H1 (cell line): ENCODE data around the gene GALNTL6. TPM values are rescaled to one million over a fixed set of nuclear protein-coding genes. Genes with fewer than 3 reads are reported as not detected.

ENCODE experiments used
- CTCF ChIA-PET: fragments of 300-600 bp; sonication (Branson Sonifier 250); formaldehyde crosslinking; loops from one replicate; lab custom pipeline; 2021; ENCODE audit not compliant: partially characterized antibody; lab: Charles Lee
- POLR2A ChIA-PET: fragments of 300-600 bp; sonication (Branson Sonifier 250); formaldehyde crosslinking; loops from one replicate; lab custom pipeline; 2021; ENCODE audit warnings: inconsistent platforms; ENCODE audit not compliant: partially characterized antibody; lab: Charles Lee
- DNase-seq, 2 experiments: peaks; one replicate each; pipeline versions ENCODE4 v3.0.0 to v3.0.0-alpha.2; 2010 to 2022; ENCODE audit warnings: low spot score in 2 of 2, low read depth in 1 of 2, mixed read lengths in 1 of 2
- FAIRE-seq: peaks from 2 replicates; lab custom pipeline; 2011; peaks lifted over from hg19 to GRCh38; lab: Jason Lieb, UNC
- H2AFZ ChIP-seq: 2 replicates; pipeline ENCODE4 v1.8.1; 2012; ENCODE audit warnings: low read length, inconsistent platforms
- H2AK5ac ChIP-seq: 2 replicates; pipeline ENCODE4 v1.6.1; 2013; ENCODE audit warnings: low read depth, low read length
- H2BK120ac ChIP-seq: replicated peaks from 2 replicates; pipeline ENCODE3; 2013; ENCODE audit warnings: low read depth, low read length, inconsistent platforms
- H2BK12ac ChIP-seq: 2 replicates; pipeline ENCODE4 v1.6.1; 2013; ENCODE audit warnings: low read depth, low read length
- H2BK15ac ChIP-seq: 2 replicates; pipeline ENCODE4 v1.6.1; 2013; ENCODE audit warnings: low read length
- H2BK20ac ChIP-seq: 2 replicates; pipeline ENCODE4 v1.6.1; 2013; ENCODE audit warnings: low read length
- H2BK5ac ChIP-seq: 2 replicates; pipeline ENCODE4 v1.6.1; 2013; ENCODE audit warnings: low read depth, low read length
- H3K14ac ChIP-seq: 2 replicates; pipeline ENCODE4 v1.6.1; 2013; ENCODE audit warnings: inconsistent platforms; ENCODE audit not compliant: insufficient read length
- H3K18ac ChIP-seq: 2 replicates; pipeline ENCODE4 v1.6.1; 2013; ENCODE audit warnings: low read length; ENCODE audit errors: extremely low read depth
- H3K23ac ChIP-seq: 2 replicates; pipeline ENCODE4 v1.6.1; 2013; ENCODE audit warnings: inconsistent platforms; ENCODE audit not compliant: insufficient read length
- H3K23me2 ChIP-seq: 2 replicates; pipeline ENCODE4 v1.6.1; 2013; ENCODE audit warnings: low read depth, low read length
- H3K27ac ChIP-seq: 2 replicates; pipeline ENCODE4 v1.6.1; 2011; ENCODE audit warnings: low read depth, low read length, inconsistent platforms
- H3K27me3 ChIP-seq, 4 experiments: replicated peaks in 1 of 4; 1 replicate in 1 of 4; 2 replicates in 3 of 4; pipeline versions ENCODE4 v1.6.1 to v1.8.1; 2011 to 2013; ENCODE audit warnings: low read length in 3 of 4, mild to moderate bottlenecking in 3 of 4, inconsistent platforms in 2 of 4, mixed read lengths in 2 of 4, moderate library complexity in 1 of 4; ENCODE audit not compliant: control insufficient read depth in 3 of 4, insufficient read depth in 3 of 4; ENCODE audit errors: extremely low read depth in 1 of 4
- H3K36me3 ChIP-seq, 4 experiments: 2 replicates each; pipeline versions ENCODE4 v1.6.1 to v1.8.1; 2011 to 2013; ENCODE audit warnings: mild to moderate bottlenecking in 4 of 4, low read length in 3 of 4, moderate library complexity in 2 of 4, control low read depth in 1 of 4, inconsistent platforms in 1 of 4; ENCODE audit not compliant: insufficient read depth in 4 of 4, control insufficient read depth in 2 of 4
- H3K4ac ChIP-seq: replicated peaks from 2 replicates; pipeline ENCODE3; 2013; ENCODE audit warnings: low read length, low read depth, mixed read lengths, inconsistent platforms; ENCODE audit not compliant: insufficient read length
- H3K4me1 ChIP-seq, 4 experiments: replicated peaks in 1 of 4; 1 replicate in 1 of 4; 2 replicates in 3 of 4; pipeline versions ENCODE4 v1.6.1 to v1.8.1; 2011 to 2013; ENCODE audit warnings: low read length in 3 of 4, inconsistent platforms in 2 of 4, mixed read lengths in 1 of 4; ENCODE audit not compliant: insufficient read depth in 4 of 4, control insufficient read depth in 3 of 4
- H3K4me2 ChIP-seq, 2 experiments: 2 replicates each; pipeline versions ENCODE4 v1.6.1 to v1.8.1; 2011 to 2013; ENCODE audit warnings: low read depth in 2 of 2, low read length in 2 of 2, control low read depth in 1 of 2, inconsistent platforms in 1 of 2, mild to moderate bottlenecking in 1 of 2; ENCODE audit not compliant: insufficient read depth in 1 of 2
- H3K4me3 ChIP-seq, 4 experiments: fragments of 200-600, 300-600 bp in 1 of 4; sonication (generic), shearing (Covaris generic), sonication (Bioruptor Twin) in 1 of 4; 2 replicates each; pipeline versions ENCODE4 v1.5.1 to v1.8.1; 2011 to 2016; ENCODE audit warnings: low read length in 4 of 4, low read depth in 3 of 4, control low read depth in 2 of 4, inconsistent platforms in 2 of 4, mild to moderate bottlenecking in 2 of 4, mixed read lengths in 1 of 4, moderate library complexity in 1 of 4; ENCODE audit not compliant: insufficient read depth in 2 of 4; ENCODE audit errors: extremely low read depth in 1 of 4
- H3K56ac ChIP-seq: replicated peaks from 2 replicates; pipeline ENCODE3; 2013; ENCODE audit warnings: low read depth, mild to moderate bottlenecking, mixed read lengths, low read length, inconsistent platforms; ENCODE audit not compliant: insufficient read length
- H3K79me1 ChIP-seq: 2 replicates; pipeline ENCODE4 v1.6.1; 2013; ENCODE audit warnings: low read depth, low read length, control low read depth
- H3K79me2 ChIP-seq, 2 experiments: 2 replicates each; pipeline versions ENCODE4 v1.6.1 to v1.8.1; 2012 to 2013; ENCODE audit warnings: low read length in 2 of 2, mild to moderate bottlenecking in 2 of 2, inconsistent platforms in 1 of 2; ENCODE audit not compliant: insufficient read depth in 2 of 2, control insufficient read depth in 1 of 2
- H3K9ac ChIP-seq, 4 experiments: replicated peaks in 1 of 4; 1 replicate in 1 of 4; 2 replicates in 3 of 4; pipeline versions ENCODE4 v1.6.1 to v1.8.1; 2011 to 2013; ENCODE audit warnings: low read depth in 3 of 4, low read length in 3 of 4, control low read depth in 2 of 4, mild to moderate bottlenecking in 2 of 4, moderate library complexity in 2 of 4, inconsistent platforms in 1 of 4; ENCODE audit errors: extremely low read depth in 1 of 4
- H3K9me3 ChIP-seq, 2 experiments: 2 replicates each; pipeline versions ENCODE4 v1.6.1 to v1.8.1; 2012 to 2013; ENCODE audit warnings: mild to moderate bottlenecking in 2 of 2, moderate library complexity in 2 of 2, control low read depth in 1 of 2, inconsistent platforms in 1 of 2, low read depth in 1 of 2, low read length in 1 of 2, mixed read lengths in 1 of 2; ENCODE audit not compliant: insufficient read depth in 2 of 2
- H4K20me1 ChIP-seq, 2 experiments: replicated peaks in 1 of 2; 2 replicates each; pipeline versions ENCODE3 to v1.8.1; 2011 to 2013; ENCODE audit warnings: inconsistent platforms in 2 of 2, low read length in 2 of 2, mild to moderate bottlenecking in 1 of 2; ENCODE audit not compliant: insufficient read depth in 2 of 2, control insufficient read depth in 1 of 2
- H4K5ac ChIP-seq: 2 replicates; pipeline ENCODE4 v1.6.1; 2013; ENCODE audit warnings: low read length, low read depth, mixed read lengths, inconsistent platforms; ENCODE audit not compliant: insufficient read length
- H4K8ac ChIP-seq: 2 replicates; pipeline ENCODE4 v1.8.0; 2013; ENCODE audit warnings: mild to moderate bottlenecking, moderate library complexity, low read length, inconsistent platforms; ENCODE audit not compliant: insufficient read depth; ENCODE audit errors: extremely low read depth
- H4K91ac ChIP-seq: replicated peaks from 2 replicates; pipeline ENCODE3; 2013; ENCODE audit warnings: low read length, mixed read lengths, inconsistent platforms; ENCODE audit not compliant: insufficient read length
- BRCA1 ChIP-seq: IDR thresholded peaks from 2 replicates; pipeline ENCODE4 v1.6.1; 2012; ENCODE audit warnings: low read depth, low read length, improper control_type of control experiment
- EZH2 ChIP-seq: fragments of 200-600 bp; sonication (generic); IDR thresholded peaks from 2 replicates; pipeline ENCODE4 v1.7.1; 2012; ENCODE audit warnings: low read depth, mild to moderate bottlenecking, moderate library complexity, low read length, inconsistent platforms; ENCODE audit not compliant: severe bottlenecking
- MAFK ChIP-seq: IDR thresholded peaks from 2 replicates; pipeline ENCODE4 v1.6.1; 2012; ENCODE audit warnings: low read depth, mild to moderate bottlenecking, improper control_type of control experiment, low read length
- MAX ChIP-seq: IDR thresholded peaks from 2 replicates; pipeline ENCODE4 v1.6.1; 2012; ENCODE audit warnings: inconsistent platforms
- SIN3A ChIP-seq, 2 experiments: IDR thresholded peaks in 1 of 2; conservative IDR thresholded peaks in 1 of 2; 2 replicates each; pipeline ENCODE4 v1.6.1; 2011 to 2012; ENCODE audit warnings: low read length in 2 of 2, improper control_type of control experiment in 1 of 2, low read depth in 1 of 2, mild to moderate bottlenecking in 1 of 2
- SIRT6 ChIP-seq: IDR thresholded peaks from one replicate; pipeline ENCODE4 v1.7.1; 2012; ENCODE audit warnings: low read length, inconsistent platforms
- WGBS, 2 experiments: shearing (Covaris generic) in 1 of 2; methylation state at CpG; one replicate each; pipeline versions ENCODE4 v1.1.6 to v1.1.7; 2013 to 2015; ENCODE audit warnings: low lambda C conversion rate in 2 of 2, mixed read lengths in 2 of 2, inconsistent platforms in 1 of 2, low coverage in 1 of 2, missing lambda C conversion rate in 1 of 2; ENCODE audit not compliant: insufficient replicate concordance in 2 of 2, insufficient coverage in 1 of 2, insufficient read length in 1 of 2; ENCODE audit errors: extremely low coverage in 1 of 2, missing lambda C conversion rate in 1 of 2; 5-methylcytosine and 5-hydroxymethylcytosine counted together
- polyA plus RNA-seq, 7 experiments: library from polyadenylated mRNA; depleted of rRNA in 3 of 7; stranded (reverse) in 5 of 7; unstranded in 2 of 7; fragments of >200 nt in 5 of 7; fragments of 200-250 nt in 2 of 7; gene quantifications; 1 replicate in 5 of 7; 2 replicates in 1 of 7; 4 replicates in 1 of 7; pipeline versions ENCODE4 v1.2.1 to v1.2.3, GENCODE V29; 2011 to 2013; ENCODE audit warnings: missing spikeins in 2 of 7, mixed read lengths in 2 of 7
- total RNA-seq: library from RNA; stranded (reverse); fragmentation: NEBNext Ultra II Directional; extraction: Animal tissue kit (Norgen Biotek cat#: 25700); gene quantifications from 2 replicates; pipeline ENCODE4 v1.2.1, GENCODE V29; 2021

The GALNTL6 gene
- total and polyA plus RNA-seq, 2 of the 8 experiments (the other 6 are each of a cell fraction or from before 2014, with no cell fraction given), result 0.03 to 0.32 TPM

- H3K36me3 ChIP-seq, result no peaks in the 10 kb centered on the region
- H4K8ac ChIP-seq, result no peak overlapping the region
- FAIRE-seq (no peak), DNase-seq (no peak)
- H3K79me1 ChIP-seq, result no peaks in the 10 kb centered on the region
- no peaks in the 10 kb centered on the region for H3K9me3 ChIP-seq
- H3K4me3 ChIP-seq, result no peak overlapping the region
- ChIA-PET CTCF (no interaction called here), POLR2A (no interaction called here)
- no peaks in the 10 kb centered on the region for H3K23me2 ChIP-seq
- no peak overlapping the region for H2AFZ ChIP-seq
- H3K4me2 ChIP-seq, result no peak overlapping the region
- H3K56ac ChIP-seq, result no peak overlapping the region
- H3K18ac ChIP-seq, result no peak overlapping the region
- no peaks in the 10 kb centered on the region for H4K20me1 ChIP-seq
- H3K9ac ChIP-seq, result no peak overlapping the region
- no peak overlapping the region for H4K5ac ChIP-seq
- H3K4ac ChIP-seq, result no peak overlapping the region
- no peaks in the 10 kb centered on the region for H3K27me3 ChIP-seq
- TF ChIP-seq SIRT6 (no peak), SIN3A (conservative IDR thresholded peaks at IDR 0.05 in 1 of 2, IDR thresholded peaks at IDR 0.05 in 1 of 2; ENCODE audit: low read depth in 1 of 2, low read length in 2 of 2) (no peak), BRCA1 (no peak), EZH2 (no peak), MAFK (peak; percentile 8; the same call in 1 of the 2 replicates), MAX (no peak)
- TF ChIP-seq, all 59 proteins: peak for 1
- Histone ChIP-seq H2BK5ac (no peak overlapping the region), H3K79me2 (no peaks in the 10 kb centered on the region), H2AK5ac (no peak overlapping the region), H3K4me1 (peaks cover 0 to 2% (median 0%) of the 10 kb centered on the region in 4 experiments; a peak in 3 of 7 replicates), H3K14ac (no peak overlapping the region), H2BK120ac (no peak overlapping the region), H3K23ac (no peak overlapping the region), H2BK15ac (no peak overlapping the region), H3K27ac (no peak overlapping the region), H2BK12ac (no peak overlapping the region), H4K91ac (no peak overlapping the region), H2BK20ac (no peak overlapping the region)
- 91% methylated on average over 2 of the region's 2 CpGs; no CpG with 5 or more reads in 1 of the 2 experiments for WGBS, 2 experiments
These were observed 835.9 kb downstream of the GALNTL6 start for GRCh38 chr4:172649143-172649542.
